Renal pelvis (tissue), 12 donors: ENCODE data around the gene KIAA0586. TPM values are rescaled to one million over a fixed set of nuclear protein-coding genes. Genes with fewer than 3 reads are reported as not detected.
"Not testable (repeated sequence)": the region's sequence is repeated elsewhere in the genome, so short reads cannot be mapped to it uniquely, and the experiment has no call there.

Experiments
- DNase-seq: peaks from one replicate; pipeline ENCODE4 v3.0.0-alpha.2; 2013
- long read RNA-seq, 16 experiments: transcript quantifications; one replicate each; lab custom pipeline, GENCODE V29; 2026
- polyA plus RNA-seq, 3 donors: library from polyadenylated mRNA; unstranded; fragments of 120-200 nt; gene quantifications; one replicate each; pipeline ENCODE4 v1.2.1, GENCODE V29; 2013; ENCODE audit not compliant: insufficient read length in 3 of 3

KIAA0586 gene
- 10 to 100 TPM; 12.1 to 25.1 (median 21.3) TPM for polyA plus RNA-seq
- long read RNA-seq, donor 1: 0 reads
- long read RNA-seq, donor 2: 0 reads
- long read RNA-seq, donor 3: 0 reads
- long read RNA-seq, donor 4: 0 reads
- long read RNA-seq, donor 5: 0 reads
- long read RNA-seq, donor 6, partial matches to known transcripts: 5 of 6 reads
- long read RNA-seq, donor 6, other reads (novel, unspliced or antisense): 0 of 6 reads
- long read RNA-seq, donor 7: 0 reads
- long read RNA-seq, donor 8: 0 reads
- long read RNA-seq, donor 9: 0 reads
- long read RNA-seq, donor 10: 0 reads
- long read RNA-seq, donor 11: 0 reads
- long read RNA-seq, donor 12, partial matches to known transcripts: 0 of 1 reads
- long read RNA-seq, donor 12, other reads (novel, unspliced or antisense): 0 of 1 reads
- long read RNA-seq, donor 13: 0 reads
- long read RNA-seq, donor 14: 0 reads
- long read RNA-seq, donor 15: 0 reads
- long read RNA-seq, donor 16, partial matches to known transcripts: 0 of 1 reads
- long read RNA-seq, donor 16, other reads (novel, unspliced or antisense): 0 of 1 reads

- DNase-seq: peak; percentile 99
These were observed at the start of gene KIAA0586, which contains the start of gene TIMM9 for GRCh38 chr14:58427281-58428117. TSS of gene KIAA0586 (plus strand) at chr14:58427719. CDS start at chr14:58428265, 546 bp downstream. TSS of gene TIMM9 (minus strand) at chr14:58427531. CDS start at chr14:58411945, 15,586 bp downstream.

- DNase-seq: no peak
These were observed 36.7 kb upstream of the KIAA0586 start for GRCh38 chr14:58390830-58391229.

GRCh38 chr14:58395562-58395811 is 32.0 kb upstream of the KIAA0586 start:
- no peak for DNase-seq

- DNase-seq: peak; percentile 71
These were observed 31.4 kb upstream of the KIAA0586 start, which contains the start of gene TOMM20L for GRCh38 chr14:58395812-58396788. TSS of gene TOMM20L (plus strand) at chr14:58395930. CDS start at chr14:58395958, 28 bp downstream.

GRCh38 chr14:58397156-58397555 is 30.4 kb upstream of the KIAA0586 start:
- no peak for DNase-seq

GRCh38 chr14:58398495-58398894 is 29.0 kb upstream of the KIAA0586 start:
- DNase-seq: no peak

- DNase-seq: no peak
These were observed 28.6 kb upstream of the KIAA0586 start for GRCh38 chr14:58398895-58399294.

GRCh38 chr14:58401587-58401986 is 25.9 kb upstream of the KIAA0586 start:
- DNase-seq: no peak

GRCh38 chr14:58408681-58409215 is 18.8 kb upstream of the KIAA0586 start:
- DNase-seq: no peak

GRCh38 chr14:58414845-58415244 is 12.7 kb upstream of the KIAA0586 start:
- DNase-seq: no peak

GRCh38 chr14:58415636-58416547 is 11.6 kb upstream of the KIAA0586 start:
- DNase-seq: no peak

GRCh38 chr14:58416934-58417333 is 10.6 kb upstream of the KIAA0586 start:
- not testable (repeated sequence) for DNase-seq

- DNase-seq: peak; percentile 75
These were observed 744 bp upstream of the KIAA0586 start for GRCh38 chr14:58426670-58427280.

- DNase-seq: peak; percentile 42
These were observed 682 bp downstream of the KIAA0586 start for GRCh38 chr14:58428118-58428683.

GRCh38 chr14:58430156-58430555 is 2.6 kb downstream of the KIAA0586 start:
- no peak for DNase-seq

- no peak for DNase-seq
These were observed 12.0 kb downstream of the KIAA0586 start for GRCh38 chr14:58439476-58439875.

- no peak for DNase-seq
These were observed 17.1 kb downstream of the KIAA0586 start for GRCh38 chr14:58444627-58445026.

GRCh38 chr14:58455593-58456265 is 28.2 kb downstream of the KIAA0586 start:
- DNase-seq: no peak

- DNase-seq: no peak
These were observed 33.3 kb downstream of the KIAA0586 start for GRCh38 chr14:58460772-58461171.
